Right lobe of liver (tissue), 6 donors: ENCODE measurements around the gene PNISR. TPM values are rescaled to one million over a fixed set of nuclear protein-coding genes. Genes with fewer than 3 reads are reported as not detected.

Source experiments
- ATAC-seq, 4 donors: fragments of 200-7000 bp; cut with Tn5 transposase; one replicate each; pipeline ENCODE4 v1.9.1; 2020; ENCODE audit warnings: mild to moderate bottlenecking in 4 of 4, moderate library complexity in 4 of 4
- DNase-seq, 3 donors: peaks; one replicate each; pipeline ENCODE4 v3.0.0-alpha.2; 2020
- H3K27ac ChIP-seq, 3 donors: fragments of 200-600 bp; one replicate each; pipeline ENCODE4 v1.8.0; 2022
- H3K27me3 ChIP-seq, 2 donors: fragments of 200-600 bp; one replicate each; pipeline ENCODE4 v1.8.0; 2022
- H3K36me3 ChIP-seq, 4 donors: fragments of 200-600 bp; sonication (generic) in 1 of 4; one replicate each; pipeline versions ENCODE4 v1.5.1 to v1.8.0; 2017 to 2022; ENCODE audit warnings: control low read depth in 1 of 4
- H3K4me1 ChIP-seq, 4 donors: fragments of 200-600 bp; sonication (generic) in 1 of 4; one replicate each; pipeline versions ENCODE4 v1.5.1 to v1.8.0; 2017 to 2022; ENCODE audit warnings: control low read depth in 1 of 4
- H3K4me3 ChIP-seq, 3 donors: fragments of 200-600 bp; one replicate each; pipeline ENCODE4 v1.8.0; 2022
- H3K9me3 ChIP-seq, 4 donors: fragments of 200-600 bp; sonication (generic) in 1 of 4; one replicate each; pipeline versions ENCODE4 v1.5.1 to v1.8.0; 2017 to 2022; ENCODE audit warnings: control low read depth in 1 of 4
- CTCF ChIP-seq, 4 donors: fragments of 200-600 bp in 3 of 4; fragments of 450-650 bp in 1 of 4; IDR thresholded peaks; one replicate each; pipeline versions ENCODE4 v1.5.1 to v1.8.0; 2016 to 2022; ENCODE audit warnings: antibody characterized with exemption in 4 of 4, mild to moderate bottlenecking in 2 of 4
- POLR2A ChIP-seq: fragments of 450-650 bp; IDR thresholded peaks from one replicate; pipeline ENCODE4 v1.6.1; 2017; ENCODE audit warnings: antibody characterized with exemption, mild to moderate bottlenecking
- WGBS: methylation state at CpG from one replicate; pipeline ENCODE4 v1.1.6; 2018; ENCODE audit warnings: low coverage, low lambda C conversion rate; ENCODE audit not compliant: insufficient coverage; ENCODE audit errors: missing lambda C conversion rate; 5-methylcytosine and 5-hydroxymethylcytosine counted together
- intact Hi-C, 2 donors: fragments of 100-400 bp; cut with DNase I; formaldehyde crosslinking; loops; one replicate each; pipeline versions ENCODE4 v1.11.2 to v1.14.1; 2022
- total RNA-seq, 6 experiments: library from RNA; depleted of rRNA in 2 of 6; stranded (reverse); fragments of >200 nt in 2 of 6; fragmentation: NEBNext Ultra II Directional in 3 of 6; extraction: Animal tissue kit (Norgen Biotek cat#: 25700) in 3 of 6; gene quantifications; one replicate each; pipeline versions ENCODE4 v1.1.0 to v1.2.4, GENCODE V29; 2016 to 2023
- donor health status: DM: no; HTN: yes; CAD: no.
- donor health status: DM: no; HTN: no; CAD: no.
- donor health status: DM: no; HTN: no; CAD: no.
- donor health status: DM: no; HTN: yes; CAD: no.
- donor health status: DM: no; HTN: yes; CAD: no.

PNISR gene
- total RNA-seq, 6 experiments from 2014 or later, result 26.8 to 43.3 (median 33.9) TPM

- TF ChIP-seq CTCF (IDR thresholded peaks at IDR 0.05) (no peak), POLR2A (no peak)
- intact Hi-C loops, result no loop called here
- no peak for DNase-seq
Observed at GRCh38 chr6:99353126-99353525, 72.0 kb downstream of the PNISR start.

GRCh38 chr6:99350573-99350972 lies 74.5 kb downstream of the PNISR start:
- Histone ChIP-seq H3K4me3 (no peak overlapping the region), H3K9me3 (no peaks in the 10 kb centered on the region), H3K36me3 (no peaks in the 10 kb centered on the region), H3K27ac (no peak overlapping the region), H3K4me1 (no peaks in the 10 kb centered on the region), H3K27me3 (peaks cover 0 to 7% of the 10 kb centered on the region in 2 donors)
- no peak for DNase-seq
- intact Hi-C loops, result no loop called here
- TF ChIP-seq POLR2A, result no peak
- no peak for ATAC-seq
- 30% methylated on average over 10 of the region's 10 CpGs for WGBS

More at GRCh38 chr6:99353126-99353525, 72.0 kb downstream of the PNISR start:
- ATAC-seq, result no peak
- Histone ChIP-seq H3K36me3 (no peaks in the 10 kb centered on the region), H3K27ac (no peak overlapping the region), H3K4me1 (no peaks in the 10 kb centered on the region), H3K4me3 (no peak overlapping the region), H3K9me3 (no peaks in the 10 kb centered on the region), H3K27me3 (peaks cover 0 to 7% of the 10 kb centered on the region in 2 donors)
- 55% methylated on average over 8 of the region's 9 CpGs for WGBS

GRCh38 chr6:99349171-99350141 lies 75.7 kb downstream of the PNISR start, which contains the start of gene FAXC:
FAXC (minus strand) TSS chr6:99349674; CDS start chr6:99349372, 302 bp downstream.
- H3K9me3 ChIP-seq, result no peaks in the 10 kb centered on the region
- TF ChIP-seq POLR2A, result no peak
- TF ChIP-seq CTCF (IDR thresholded peaks at IDR 0.05), result peak in 2 of 4 donors; percentile 22 to 25
- DNase-seq (peak in 1 of 3 donors; percentile 44), ATAC-seq (peak; percentile 81 to 92 (median 83))
- H3K4me1 ChIP-seq, result no peaks in the 10 kb centered on the region
- H3K4me3 ChIP-seq, result peak within 1 kb of the TSS; percentile 49 to 62 (median 53)
- intact Hi-C loops, result no loop called here
- 1% methylated on average over 15 of the region's 108 CpGs for WGBS
- no peaks in the 10 kb centered on the region for H3K36me3 ChIP-seq
- no peak within 1 kb of the TSS for H3K27ac ChIP-seq
- peaks cover 0 to 7% of the 10 kb centered on the region in 2 donors for H3K27me3 ChIP-seq

GRCh38 chr6:99348288-99349170 lies 76.6 kb downstream of the PNISR start:
- H3K27ac ChIP-seq, result no peak overlapping the region
- WGBS, result 42% methylated on average over 7 of the region's 25 CpGs
- H3K36me3 ChIP-seq, result no peaks in the 10 kb centered on the region
- intact Hi-C loops, result no loop called here
- DNase-seq, result no peak
- no peaks in the 10 kb centered on the region for H3K4me1 ChIP-seq
- H3K9me3 ChIP-seq, result no peaks in the 10 kb centered on the region
- ATAC-seq, result no peak
- peaks cover 0 to 7% of the 10 kb centered on the region in 2 donors for H3K27me3 ChIP-seq
- no peak for TF ChIP-seq CTCF (IDR thresholded peaks at IDR 0.05)
- no peak for TF ChIP-seq POLR2A
- no peak overlapping the region for H3K4me3 ChIP-seq

Other genes with a start within 250 kb of the PNISR start
- gene FAXC, start 75.6 kb downstream of the PNISR start, total RNA-seq, result not detected
- 1 to 10 TPM; 5.6 to 8.2 (median 6.7) TPM for gene COQ3, start 31.1 kb downstream of the PNISR start, total RNA-seq
- 1 to 10 TPM; 4.5 to 6.8 (median 5.5) TPM for gene USP45, start 90.1 kb upstream of the PNISR start, total RNA-seq
- 10 to 100 TPM; 30.8 to 45.5 (median 36.0) TPM for gene CCNC, start 143.4 kb upstream of the PNISR start, total RNA-seq
- gene PRDM13, start 181.5 kb upstream of the PNISR start, total RNA-seq, result not detected